HG03342 (cell line): ENCODE data around the gene TMEM81.

Source experiments
- ATAC-seq: cut with Tn5 transposase; IDR thresholded peaks from one replicate; pipeline ENCODE4 v1.9.1; 2021; ENCODE audit warnings: mild to moderate bottlenecking, moderate library complexity; ENCODE audit not compliant: unreplicated experiment

The TMEM81 gene

DNA sequence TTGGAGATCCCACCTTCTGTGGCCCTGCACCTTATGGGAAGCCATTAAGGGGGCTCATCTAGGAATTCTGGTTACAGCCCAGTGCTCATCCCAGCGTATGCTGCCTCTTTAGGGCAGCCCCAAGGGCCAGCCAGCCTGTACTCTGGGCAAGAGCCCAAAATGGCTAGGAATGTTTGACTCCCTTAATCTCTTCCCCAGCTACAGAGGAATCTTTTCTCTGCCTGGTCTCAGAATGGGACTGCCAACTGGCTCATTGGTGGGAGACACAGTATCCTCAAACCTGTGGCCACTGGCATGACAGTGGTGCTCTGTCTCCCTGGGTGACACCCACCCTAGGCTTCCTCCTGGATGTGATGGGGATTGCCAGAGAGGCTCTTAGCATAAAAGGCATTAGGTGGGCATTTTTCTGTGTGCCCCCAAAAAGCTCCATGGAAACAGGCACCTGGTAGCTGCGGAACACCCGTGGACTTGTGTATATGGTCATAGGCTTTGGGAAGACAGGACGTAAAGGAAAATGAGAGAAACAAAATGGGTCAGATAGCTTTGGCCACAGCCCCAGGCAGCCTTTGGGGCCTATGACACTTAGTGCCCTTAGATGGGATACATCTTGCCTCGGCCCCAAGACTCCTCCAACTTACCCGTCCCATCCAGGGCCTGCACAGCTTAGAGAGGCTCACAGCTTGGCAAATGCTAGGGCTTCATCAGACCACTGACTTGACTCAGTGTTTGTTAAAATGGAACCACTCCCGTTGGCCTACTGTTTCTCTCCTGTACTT is 6.9 kb downstream of the TMEM81 start:
- ATAC-seq: no peak

DNA sequence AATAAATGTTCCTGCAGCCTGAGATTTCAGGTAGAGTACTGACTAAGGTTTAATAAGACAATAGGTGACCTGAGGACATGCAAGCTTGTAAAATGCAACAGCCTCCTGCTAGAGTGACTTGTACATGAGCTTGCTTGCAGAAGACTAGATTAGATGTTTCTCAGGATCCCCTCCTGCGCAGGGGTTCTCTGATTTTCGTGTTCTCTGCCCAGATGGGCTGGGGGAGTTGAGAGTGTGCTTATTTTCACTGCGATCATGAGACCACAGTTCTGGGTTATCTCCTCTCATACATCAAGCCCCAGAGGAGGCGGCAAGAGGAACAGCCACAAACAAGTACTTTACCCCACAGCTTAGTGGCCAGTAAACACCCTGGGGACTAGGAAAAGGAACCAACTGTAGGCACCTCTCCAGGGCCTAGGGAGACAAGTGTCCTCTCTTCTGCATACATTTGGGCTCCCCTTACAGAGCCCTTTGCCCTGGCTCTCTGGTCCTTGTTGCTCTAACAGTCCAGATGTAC is 8.0 kb downstream of the TMEM81 start:
- ATAC-seq: no peak

DNA sequence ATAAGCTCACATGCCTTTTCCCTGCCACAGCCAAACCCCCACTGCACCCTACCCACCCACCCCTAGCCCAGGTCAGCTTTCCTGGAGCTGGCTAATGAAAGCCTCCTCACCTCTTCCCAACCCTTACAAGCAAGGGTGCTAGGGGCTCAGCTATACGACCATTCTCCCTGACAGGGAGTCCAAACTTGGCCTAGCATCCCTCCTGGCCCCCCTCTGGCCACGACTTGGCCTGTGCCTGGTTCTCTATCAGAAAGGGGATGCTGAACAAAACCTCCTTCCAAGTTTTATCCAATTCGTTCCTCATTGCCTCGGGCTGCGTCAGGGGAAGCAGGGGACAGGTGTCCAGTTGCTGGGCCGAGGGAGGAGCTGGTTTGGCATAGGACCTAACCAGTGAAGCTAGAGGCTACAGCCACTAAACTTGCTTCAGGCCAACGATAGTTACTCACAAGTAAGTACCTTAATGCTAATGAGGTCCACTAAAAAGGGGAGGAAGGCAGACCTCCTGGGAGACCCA is 8.6 kb downstream of the TMEM81 start:
- no peak for ATAC-seq

DNA sequence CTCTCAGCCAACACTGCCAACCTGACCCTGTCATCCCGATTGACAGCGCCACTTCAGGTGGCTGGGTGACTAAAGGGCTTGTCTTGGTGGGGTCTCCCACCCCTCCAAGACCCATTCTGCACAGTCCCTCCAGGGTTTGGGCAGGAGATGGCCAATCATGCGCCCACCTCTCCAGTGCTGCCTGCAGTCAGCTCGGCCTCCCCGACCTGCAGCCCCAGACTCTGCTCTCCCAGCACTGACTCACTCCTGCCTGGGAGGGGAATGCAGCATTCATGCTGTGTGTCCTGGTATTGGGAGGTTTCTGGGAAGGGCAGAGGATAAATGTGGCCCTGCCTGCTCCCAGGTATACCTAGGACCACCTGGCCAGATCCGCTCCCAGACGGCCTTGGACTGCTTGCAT is 9.7 kb downstream of the TMEM81 start:
- no peak for ATAC-seq

DNA sequence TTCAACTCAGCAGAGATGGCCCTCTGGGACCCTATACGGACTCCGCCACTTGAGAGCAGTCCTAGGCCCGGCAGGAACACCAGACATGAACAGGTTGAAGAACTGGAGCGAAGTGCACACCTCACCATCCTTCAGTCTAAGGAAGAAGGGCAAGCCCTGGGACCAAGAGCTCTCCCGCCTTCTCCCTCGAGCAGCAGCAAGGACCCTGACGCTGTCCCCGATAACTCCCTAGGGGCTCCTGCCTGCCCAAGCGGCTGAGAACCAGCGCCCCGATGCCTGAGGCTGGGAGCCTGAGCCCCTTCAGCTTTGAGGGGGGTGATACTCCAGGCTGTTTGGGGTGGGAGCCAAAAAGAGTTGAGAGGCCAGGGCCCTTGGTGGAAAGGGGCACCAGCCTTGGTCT is 10.2 kb downstream of the TMEM81 start:
- ATAC-seq: no peak

DNA sequence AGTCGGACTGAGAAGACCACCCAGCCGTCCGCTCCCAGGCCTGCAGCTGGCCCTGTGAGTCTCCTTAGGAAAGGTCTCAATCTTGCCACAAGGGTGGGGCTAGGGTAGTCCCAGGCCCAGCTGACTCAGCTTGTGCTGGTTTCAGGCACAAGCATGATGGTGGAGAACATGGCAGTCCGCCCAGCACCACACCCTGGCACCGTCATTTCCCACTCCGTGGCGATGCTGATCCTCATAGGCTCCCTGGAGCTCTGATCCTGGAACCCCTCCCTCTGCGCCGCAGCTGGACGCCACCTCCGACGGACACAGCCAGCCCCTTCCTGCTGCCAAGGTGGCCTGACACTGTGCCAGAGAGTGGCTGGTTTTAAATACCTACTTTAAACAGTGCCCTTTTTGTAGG is 10.7 kb downstream of the TMEM81 start:
- ATAC-seq: no peak

DNA sequence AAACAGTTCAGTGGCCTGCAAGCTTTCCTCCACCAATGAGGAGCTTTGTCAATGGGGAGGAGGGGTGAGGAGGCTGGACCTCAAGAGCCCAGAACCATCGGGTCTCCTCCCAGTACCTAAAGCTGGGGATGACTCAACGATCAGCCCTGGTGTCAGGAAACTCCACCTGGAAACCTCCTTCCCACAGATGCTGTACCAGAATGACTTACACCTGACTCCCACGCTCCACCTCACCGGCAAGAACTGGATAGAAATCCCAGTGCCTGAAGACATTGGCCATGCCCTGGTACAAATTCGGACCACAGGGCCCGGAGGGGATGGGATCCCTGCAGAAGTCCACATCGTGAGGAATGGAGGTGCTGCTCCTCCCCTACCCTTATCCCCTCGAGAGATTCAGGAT is 11.4 kb downstream of the TMEM81 start:
- no peak for ATAC-seq

DNA sequence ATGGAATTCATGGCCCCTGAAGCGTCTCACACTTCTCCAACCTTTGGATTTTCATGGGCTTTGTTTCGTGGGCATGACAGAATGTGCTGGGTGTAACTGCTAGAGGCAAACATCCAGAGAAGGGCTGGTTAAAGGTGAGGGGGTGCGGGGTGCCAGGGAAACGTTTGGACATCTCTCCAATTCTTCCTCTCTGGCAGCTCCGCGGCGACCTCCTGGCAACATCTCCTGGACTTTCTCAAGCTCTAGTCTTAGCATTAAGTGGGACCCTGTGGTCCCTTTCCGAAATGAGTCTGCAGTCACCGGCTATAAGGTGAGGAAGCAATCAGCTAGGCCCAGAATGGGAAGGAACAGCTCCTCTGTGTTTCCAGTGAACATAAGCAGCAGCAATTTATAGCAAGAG is 12.0 kb downstream of the TMEM81 start:
- ATAC-seq: no peak

DNA sequence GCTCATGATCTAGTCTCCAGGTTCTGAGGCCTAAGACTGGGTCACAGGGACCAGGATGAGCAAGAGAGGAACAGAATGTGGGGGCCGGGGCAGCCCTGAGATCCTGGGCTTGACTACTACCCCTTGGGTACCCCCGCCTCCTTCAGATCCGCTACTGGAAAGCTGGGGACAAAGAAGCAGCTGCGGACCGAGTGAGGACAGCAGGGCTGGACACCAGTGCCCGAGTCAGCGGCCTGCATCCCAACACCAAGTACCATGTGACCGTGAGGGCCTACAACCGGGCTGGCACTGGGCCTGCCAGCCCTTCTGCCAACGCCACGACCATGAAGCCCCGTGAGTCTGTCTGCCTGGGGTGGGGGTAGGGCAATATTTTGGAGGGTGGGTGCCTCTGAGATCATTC is 12.5 kb downstream of the TMEM81 start:
- no peak for ATAC-seq

DNA sequence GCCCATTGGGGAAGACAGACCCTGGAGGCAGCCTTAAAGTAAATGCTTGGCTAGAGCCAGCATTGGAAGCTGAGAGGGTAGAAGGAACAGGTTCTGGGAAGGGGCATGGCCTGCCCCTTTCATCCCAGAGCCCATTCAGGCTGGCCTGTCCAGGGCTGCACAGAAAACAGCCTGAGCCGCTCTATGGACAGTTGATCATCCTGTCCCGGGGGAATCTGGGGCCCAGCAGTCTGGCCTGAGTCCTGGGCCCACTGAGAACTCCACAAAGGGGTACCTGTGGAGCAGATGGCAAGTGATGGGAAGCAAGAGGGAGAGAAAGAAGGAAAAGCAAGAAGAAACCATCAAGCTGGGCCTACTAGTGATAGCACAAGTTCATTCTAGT is 13.2 kb downstream of the TMEM81 start:
- no peak for ATAC-seq

DNA sequence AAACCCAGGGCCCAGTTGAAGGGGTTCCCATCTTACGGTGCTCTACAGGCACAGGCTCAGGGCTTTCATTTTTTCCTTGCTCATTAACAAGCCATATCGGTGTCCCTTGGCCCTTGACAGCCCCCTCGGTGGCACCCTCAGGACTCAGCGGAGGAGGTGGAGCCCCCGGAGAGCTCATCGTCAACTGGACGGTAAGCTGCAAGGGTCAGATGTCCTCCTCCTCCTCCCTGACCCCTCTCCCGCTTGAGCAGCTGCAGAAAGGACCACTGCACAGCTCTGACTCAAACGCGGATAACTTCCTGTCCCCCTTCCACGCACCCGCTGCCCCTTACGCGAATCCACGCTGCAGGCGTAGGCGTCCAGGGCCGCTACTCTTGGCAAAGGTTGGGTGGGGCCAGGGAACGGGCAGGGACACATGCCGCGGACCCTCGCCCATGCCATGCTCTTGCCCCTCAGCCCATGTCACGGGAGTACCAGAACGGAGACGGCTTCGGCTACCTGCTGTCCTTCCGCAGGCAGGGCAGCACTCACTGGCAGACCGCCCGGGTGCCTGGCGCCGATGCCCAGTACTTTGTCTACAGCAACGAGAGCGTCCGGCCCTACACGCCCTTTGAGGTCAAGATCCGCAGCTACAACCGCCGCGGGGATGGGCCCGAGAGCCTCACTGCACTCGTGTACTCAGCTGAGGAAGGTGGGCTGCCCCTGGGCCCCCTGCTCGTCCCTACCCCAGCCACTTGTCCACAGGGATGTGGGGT is 14.7 kb downstream of the TMEM81 start:
- ATAC-seq: no peak

DNA sequence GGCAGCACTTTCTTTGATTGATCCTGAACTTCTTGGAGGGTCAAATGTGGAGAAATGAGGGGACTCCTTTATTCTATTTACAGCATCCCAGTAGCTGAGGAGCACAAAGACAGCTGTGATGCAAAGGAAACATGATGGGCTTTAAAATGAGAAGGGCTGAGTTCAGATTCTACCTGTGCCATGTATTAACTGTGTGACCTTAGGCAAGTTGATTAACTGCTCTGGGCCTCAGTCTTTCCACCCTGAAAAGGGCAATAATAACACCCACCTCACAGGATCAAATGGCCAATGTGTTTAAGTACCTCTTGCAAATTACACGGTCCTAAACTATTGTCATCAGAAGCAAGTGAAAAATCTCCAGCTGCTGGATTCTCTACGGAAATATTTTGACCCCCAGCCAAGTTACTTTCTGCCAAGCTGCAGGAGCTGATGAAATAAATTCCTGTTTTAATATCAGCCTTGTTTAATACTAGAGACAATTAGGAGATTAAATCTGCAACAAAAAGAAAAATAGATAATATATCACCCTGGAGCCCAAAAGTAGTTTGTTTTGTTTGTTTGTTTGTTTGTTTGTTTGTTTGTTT is 15.7 kb downstream of the TMEM81 start:
- no peak for ATAC-seq

DNA sequence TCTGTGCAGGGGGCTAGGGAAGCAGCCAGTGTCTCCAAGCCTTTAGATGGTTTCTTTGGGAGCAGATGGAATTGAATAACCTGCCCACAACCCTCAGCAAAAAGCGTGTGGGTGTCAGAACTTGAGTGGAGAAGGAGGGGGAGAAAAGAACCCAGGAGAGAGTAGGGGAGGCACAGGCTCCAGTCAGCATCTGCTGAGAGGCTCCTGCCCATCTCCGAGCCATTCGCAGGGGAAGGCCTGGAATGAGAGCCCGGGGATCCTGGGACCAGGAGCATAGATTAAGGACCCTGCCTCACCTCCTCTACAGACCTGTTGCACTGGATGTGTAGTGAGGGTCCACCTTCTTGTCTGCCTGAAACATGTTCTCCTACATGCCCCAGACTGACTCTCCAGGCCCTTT is 16.3 kb downstream of the TMEM81 start:
- ATAC-seq: no peak

DNA sequence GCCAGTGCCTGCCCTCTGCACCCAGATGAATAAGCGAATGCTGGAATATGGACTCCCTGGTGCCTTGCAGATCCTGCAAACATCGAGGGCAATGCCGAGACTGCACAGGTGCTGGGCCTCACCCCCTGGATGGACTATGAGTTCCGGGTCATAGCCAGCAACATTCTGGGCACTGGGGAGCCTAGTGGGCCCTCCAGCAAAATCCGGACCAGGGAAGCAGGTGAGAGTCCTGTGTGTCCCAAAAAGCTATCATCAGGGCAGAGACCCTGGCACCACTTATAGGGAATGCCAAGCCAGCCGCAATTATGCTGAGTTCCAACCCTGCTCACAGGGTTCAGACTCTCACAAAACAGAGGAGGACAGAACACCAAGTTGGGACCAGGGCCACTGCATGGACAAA is 17.2 kb downstream of the TMEM81 start:
- no peak for ATAC-seq

DNA sequence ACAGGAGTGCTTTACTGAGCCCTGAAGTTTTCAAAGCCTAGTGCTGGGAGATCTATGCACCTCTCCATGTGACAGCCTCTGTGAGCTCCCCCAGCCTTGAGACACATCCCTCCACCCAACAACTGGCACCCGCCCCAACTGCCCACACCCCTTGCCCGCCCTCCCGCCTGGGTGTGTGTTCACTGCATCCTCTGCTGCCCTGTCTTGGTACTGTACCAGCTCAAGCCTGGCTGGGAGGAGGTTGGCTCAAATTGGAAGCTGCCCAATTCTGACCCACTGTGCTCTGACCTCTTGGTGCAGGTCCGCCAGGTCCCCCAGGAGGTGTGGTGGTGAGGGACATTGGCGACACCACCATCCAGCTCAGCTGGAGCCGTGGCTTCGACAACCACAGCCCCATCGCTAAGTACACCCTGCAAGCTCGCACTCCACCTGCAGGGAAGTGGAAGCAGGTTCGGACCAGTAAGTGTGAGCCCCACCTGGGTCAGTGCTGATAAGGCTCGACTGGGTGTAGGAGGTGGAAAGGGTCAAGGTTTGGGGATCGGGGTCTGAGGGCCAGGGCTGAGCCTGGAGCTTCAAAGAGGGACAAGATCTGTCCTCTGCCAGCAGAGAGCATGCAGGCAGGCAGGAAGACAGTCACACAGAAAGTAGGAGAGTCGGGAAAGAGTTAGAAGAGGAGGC is 18.0 kb downstream of the TMEM81 start:
- ATAC-seq: no peak

DNA sequence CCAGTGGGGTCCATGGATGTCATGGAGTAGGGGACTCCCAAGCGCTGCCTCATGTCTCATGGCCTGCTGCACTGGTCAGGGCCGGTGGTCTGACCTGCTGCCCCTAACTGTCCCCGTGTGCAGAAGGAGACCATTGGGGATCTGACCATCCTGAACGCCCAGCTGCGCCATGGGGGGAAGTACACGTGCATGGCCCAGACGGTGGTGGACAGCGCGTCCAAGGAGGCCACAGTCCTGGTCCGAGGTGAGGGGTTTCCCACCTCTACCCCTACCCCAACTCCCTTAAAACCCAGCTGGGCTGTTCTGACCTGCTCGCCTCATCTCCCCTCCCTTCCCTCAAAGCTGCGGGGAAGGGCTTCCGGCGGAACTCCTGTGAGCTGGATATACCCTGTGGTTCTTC is 18.6 kb downstream of the TMEM81 start:
- no peak for ATAC-seq

DNA sequence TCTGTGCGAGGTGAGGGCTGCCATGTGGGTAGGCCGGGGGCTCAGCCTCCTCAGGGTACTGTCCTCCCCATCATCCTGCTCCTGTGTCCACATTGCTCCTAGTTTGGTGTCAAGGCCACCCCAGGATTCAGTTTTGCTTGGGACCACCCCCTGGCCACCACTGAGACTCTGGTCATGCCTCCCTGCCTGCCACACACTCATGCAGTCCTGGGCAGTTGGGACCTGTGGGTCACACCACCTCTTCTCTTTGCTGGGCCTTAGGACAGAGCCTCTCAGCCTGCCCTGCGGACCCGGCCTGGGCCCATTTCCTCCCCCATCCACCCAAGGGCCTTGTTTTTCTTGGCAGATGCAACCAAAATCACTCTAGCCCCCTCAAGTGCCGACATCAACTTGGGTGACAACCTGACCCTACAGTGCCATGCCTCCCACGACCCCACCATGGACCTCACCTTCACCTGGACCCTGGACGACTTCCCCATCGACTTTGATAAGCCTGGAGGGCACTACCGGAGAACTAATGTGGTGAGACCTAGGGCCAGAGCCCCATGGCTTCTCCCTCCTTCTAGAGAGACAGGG is 19.4 kb downstream of the TMEM81 start:
- ATAC-seq: no peak

DNA sequence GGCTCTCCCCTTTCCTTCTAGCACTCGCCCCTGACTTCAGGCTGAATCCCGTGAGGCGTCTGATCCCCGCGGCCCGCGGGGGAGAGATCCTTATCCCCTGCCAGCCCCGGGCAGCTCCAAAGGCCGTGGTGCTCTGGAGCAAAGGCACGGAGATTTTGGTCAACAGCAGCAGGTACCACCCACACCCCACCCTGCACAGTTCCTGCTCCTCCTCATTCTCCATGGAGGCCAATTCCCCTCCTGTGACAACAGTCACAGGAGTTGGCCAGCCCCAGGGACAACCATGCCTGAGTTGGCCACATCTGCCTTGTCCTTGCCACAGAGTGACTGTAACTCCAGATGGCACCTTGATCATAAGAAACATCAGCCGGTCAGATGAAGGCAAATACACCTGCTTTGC is 20.0 kb downstream of the TMEM81 start:
- no peak for ATAC-seq

DNA sequence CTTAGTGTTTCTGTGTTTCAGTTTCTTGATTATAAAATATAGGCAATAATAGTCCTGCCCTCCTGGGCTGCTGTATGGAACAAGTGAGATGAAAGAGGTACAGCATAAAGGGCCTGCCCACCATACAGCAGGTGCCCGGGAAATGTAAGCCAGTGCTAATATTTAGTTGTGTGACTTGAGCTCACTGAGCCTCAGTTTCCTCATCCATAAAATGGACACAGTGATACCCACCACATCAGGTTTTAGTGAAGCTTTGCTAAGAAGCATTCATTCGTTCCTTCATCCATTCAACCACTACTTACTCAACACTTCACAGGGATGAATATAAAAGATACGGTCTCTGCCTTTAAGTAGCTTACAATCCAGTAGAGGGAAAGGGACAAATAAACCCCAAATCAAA is 21.4 kb downstream of the TMEM81 start:
- no peak for ATAC-seq

DNA sequence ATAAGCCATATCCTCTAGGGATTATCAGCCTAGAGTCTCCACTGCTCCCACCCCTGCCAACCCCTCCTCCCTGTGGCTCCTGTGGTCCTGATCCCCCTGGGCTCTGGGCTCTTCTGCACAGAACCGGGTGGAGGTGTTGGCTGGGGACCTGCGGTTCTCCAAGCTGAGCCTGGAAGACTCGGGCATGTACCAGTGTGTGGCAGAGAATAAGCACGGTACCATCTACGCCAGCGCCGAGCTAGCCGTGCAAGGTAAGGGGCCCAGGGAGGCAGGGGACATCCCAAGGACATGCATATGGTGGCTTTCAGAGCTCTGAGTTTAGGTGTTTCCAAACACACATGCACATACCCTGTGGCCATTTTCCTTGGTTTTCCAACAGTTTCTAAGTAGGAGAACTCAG is 21.9 kb downstream of the TMEM81 start:
- no peak for ATAC-seq

DNA sequence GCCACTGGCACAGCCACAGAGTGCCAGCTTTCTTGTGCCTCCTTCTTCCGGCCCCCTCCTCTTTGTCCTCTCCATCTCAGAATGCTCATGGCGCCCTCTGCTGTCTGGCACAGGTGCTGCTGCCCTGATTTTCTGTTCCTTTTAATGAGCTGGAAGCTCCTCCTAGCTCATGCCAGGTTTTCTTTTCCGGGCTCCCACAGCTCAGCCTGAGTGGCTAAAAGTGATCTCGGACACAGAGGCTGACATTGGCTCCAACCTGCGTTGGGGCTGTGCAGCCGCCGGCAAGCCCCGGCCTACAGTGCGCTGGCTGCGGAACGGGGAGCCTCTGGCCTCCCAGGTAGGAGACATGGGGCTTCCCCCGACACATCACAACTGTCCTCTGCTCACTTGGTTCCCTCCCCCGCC is 22.6 kb downstream of the TMEM81 start:
- no peak for ATAC-seq
